GM23338 (cell line): ENCODE measurements around the gene CHRDL2. TPM values are rescaled to one million over a fixed set of nuclear protein-coding genes. Genes with fewer than 3 reads are reported as not detected.

ENCODE experiments used
- ATAC-seq: fragments of 200-7000 bp; cut with Tn5 transposase; 3 replicates; pipeline ENCODE4 v1.9.1; 2020
- DNase-seq: peaks from one replicate; pipeline ENCODE4 v3.0.0-alpha.2; 2015; ENCODE audit warnings: low spot score
- H2AFZ ChIP-seq: fragments of 200-600 bp; sonication (generic); 2 replicates; pipeline ENCODE4 v1.8.0; 2016; ENCODE audit warnings: antibody characterized with exemption, mild to moderate bottlenecking, moderate library complexity
- H3F3A ChIP-seq: fragments of 200-600 bp; sonication (generic); replicated peaks from 2 replicates; pipeline ENCODE4 v1.8.0; 2017; ENCODE audit warnings: antibody characterized with exemption, mixed run types, low read depth
- H3K27ac ChIP-seq: fragments of 200-600 bp; sonication (generic); 2 replicates; pipeline ENCODE4 v1.6.1; 2016; ENCODE audit warnings: low read depth
- H3K27me3 ChIP-seq: fragments of 200-600 bp; sonication (generic); 2 replicates; pipeline ENCODE4 v1.8.0; 2016; ENCODE audit warnings: mild to moderate bottlenecking, mixed run types, moderate library complexity; ENCODE audit not compliant: insufficient read depth
- H3K36me3 ChIP-seq: fragments of 200-600 bp; sonication (generic); 2 replicates; pipeline ENCODE4 v1.8.0; 2016; ENCODE audit warnings: mild to moderate bottlenecking; ENCODE audit not compliant: insufficient read depth
- H3K4me1 ChIP-seq: fragments of 200-600 bp; sonication (generic); 2 replicates; pipeline ENCODE4 v1.8.0; 2016; ENCODE audit warnings: mild to moderate bottlenecking, moderate library complexity; ENCODE audit not compliant: insufficient read depth
- H3K4me2 ChIP-seq: fragments of 200-600 bp; sonication (generic); 2 replicates; pipeline ENCODE4 v1.7.1; 2017; ENCODE audit warnings: mixed run types
- H3K4me3 ChIP-seq: fragments of 200-600 bp; sonication (generic); 2 replicates; pipeline ENCODE4 v1.6.1; 2016; ENCODE audit warnings: mixed run types
- H3K79me2 ChIP-seq: fragments of 200-600 bp; sonication (generic); replicated peaks from 2 replicates; pipeline ENCODE4 v1.8.0; 2017; ENCODE audit warnings: mild to moderate bottlenecking; ENCODE audit not compliant: insufficient read depth
- H3K9me2 ChIP-seq: fragments of 200-600 bp; sonication (generic); 2 replicates; pipeline ENCODE4 v1.8.0; 2017; ENCODE audit not compliant: insufficient read depth
- H4K20me1 ChIP-seq: fragments of 200-600 bp; sonication (generic); replicated peaks from 2 replicates; pipeline ENCODE4 v1.8.0; 2017; ENCODE audit warnings: mild to moderate bottlenecking; ENCODE audit not compliant: insufficient read depth
- H3K27ac Mint-ChIP-seq: 2 replicates; pipeline ENCODE4 v1.8.0; 2020; ENCODE audit warnings: inconsistent platforms, mild to moderate bottlenecking, moderate library complexity, mixed read lengths
- H3K27me3 Mint-ChIP-seq: 3 replicates; pipeline ENCODE4 v1.8.0; 2022; ENCODE audit warnings: low read depth, mild to moderate bottlenecking, moderate library complexity, mixed read lengths, inconsistent platforms; ENCODE audit not compliant: insufficient read depth, poor library complexity
- H3K36me3 Mint-ChIP-seq: 3 replicates; pipeline ENCODE4 v1.8.0; 2021; ENCODE audit warnings: low read depth, mild to moderate bottlenecking, inconsistent platforms, moderate library complexity, mixed read lengths
- H3K4me1 Mint-ChIP-seq: 3 replicates; pipeline ENCODE4 v1.8.0; 2020; ENCODE audit warnings: mild to moderate bottlenecking, inconsistent platforms, mixed read lengths
- H3K4me3 Mint-ChIP-seq: 3 replicates; pipeline ENCODE4 v1.8.0; 2021; ENCODE audit warnings: moderate library complexity, mild to moderate bottlenecking, inconsistent platforms, mixed read lengths
- H3K9me3 Mint-ChIP-seq: 3 replicates; pipeline ENCODE4 v1.8.0; 2020; ENCODE audit warnings: moderate library complexity, mild to moderate bottlenecking, inconsistent platforms, mixed read lengths
- CREB1 ChIP-seq: fragments of 250-450 bp; sonication (Bioruptor Pico); IDR thresholded peaks from 2 replicates; pipeline ENCODE4 v1.5.0; 2020; ENCODE audit warnings: low read depth, mild to moderate bottlenecking, moderate library complexity
- EZH2phosphoT487 ChIP-seq: fragments of 200-600 bp; sonication (generic); IDR thresholded peaks from one replicate; pipeline ENCODE4 v1.8.1; 2018; ENCODE audit warnings: antibody characterized with exemption; ENCODE audit not compliant: unreplicated experiment
- POLR2AphosphoS5 ChIP-seq: IDR thresholded peaks from 2 replicates; pipeline ENCODE4 v1.6.1; 2016; ENCODE audit warnings: antibody characterized with exemption, low read depth
- STAT1 ChIP-seq: IDR thresholded peaks from one replicate; pipeline ENCODE4 v1.6.1; 2016; ENCODE audit warnings: antibody characterized with exemption; ENCODE audit not compliant: unreplicated experiment
- ZNF114 ChIP-seq: fragments of 250-450 bp; sonication (Bioruptor Pico); IDR thresholded peaks from 2 replicates; pipeline ENCODE4 v1.5.0; 2020; ENCODE audit warnings: mild to moderate bottlenecking, moderate library complexity
- ZNF331 ChIP-seq: fragments of 250-450 bp; sonication (Bioruptor Pico); IDR thresholded peaks from 2 replicates; pipeline ENCODE4 v1.5.0; 2020; ENCODE audit warnings: low read depth, mild to moderate bottlenecking, moderate library complexity
- polyA plus RNA-seq: library from polyadenylated mRNA; unstranded; fragments of >200 nt; fragmentation: Nextera tagmentation; extraction: Ambion mirVana; gene quantifications from 2 replicates; pipeline ENCODE4 v1.2.1, GENCODE V29; 2016
- total RNA-seq: library from RNA; depleted of rRNA; stranded (reverse); fragments of >200 nt; shearing (Covaris generic); gene quantifications from 2 replicates; pipeline ENCODE4 v1.2.3, GENCODE V29; 2014
- TF ChIP-seq, protein P1 (sequence below): IDR thresholded peaks from 2 replicates; pipeline ENCODE4 v1.6.1; 2016; ENCODE audit warnings: antibody characterized with exemption
- TF ChIP-seq, protein P2 (sequence below): fragments of 250-450 bp; sonication (Bioruptor Pico); IDR thresholded peaks from 2 replicates; pipeline ENCODE4 v1.5.0; 2020; ENCODE audit warnings: mild to moderate bottlenecking, moderate library complexity
- TF ChIP-seq, protein P3 (sequence below), 2 experiments: fragments of 200-600 bp in 1 of 2; sonication (generic) in 1 of 2; conservative IDR thresholded peaks; 2 replicates each; pipeline versions ENCODE4 v1.5.1 to v1.6.1; 2016 to 2017; ENCODE audit warnings: antibody characterized with exemption in 2 of 2, low read depth in 2 of 2, mild to moderate bottlenecking in 2 of 2, moderate library complexity in 1 of 2

CHRDL2 gene
- total and polyA plus RNA-seq, 2 experiments from 2014 or later = 0.21 TPM; not detected in 1

DNA sequence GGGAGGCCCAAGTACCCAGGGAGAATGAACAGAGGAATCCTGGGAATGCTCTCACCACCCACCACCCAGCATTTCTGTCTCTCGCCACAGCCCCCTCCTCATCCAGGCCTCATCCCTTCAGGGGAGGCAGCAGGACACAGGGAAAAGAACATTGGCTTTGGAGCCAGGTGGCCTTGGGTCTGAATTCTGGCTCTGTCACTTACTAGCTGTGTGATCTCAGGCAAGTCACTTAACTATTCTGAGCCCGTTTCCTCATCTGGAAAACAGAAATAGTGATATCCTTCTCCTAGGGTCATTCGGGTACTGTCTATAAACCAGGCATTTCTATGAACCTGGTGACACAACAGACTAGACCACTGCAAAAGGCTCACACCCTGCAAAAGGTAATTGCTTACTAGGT lies 22.1 kb downstream of the CHRDL2 start (continued):
- TF ChIP-seq POLR2AphosphoS5 (no peak), ZNF114 (no peak), EZH2phosphoT487 (no peak)
- TF ChIP-seq, protein P1, sequence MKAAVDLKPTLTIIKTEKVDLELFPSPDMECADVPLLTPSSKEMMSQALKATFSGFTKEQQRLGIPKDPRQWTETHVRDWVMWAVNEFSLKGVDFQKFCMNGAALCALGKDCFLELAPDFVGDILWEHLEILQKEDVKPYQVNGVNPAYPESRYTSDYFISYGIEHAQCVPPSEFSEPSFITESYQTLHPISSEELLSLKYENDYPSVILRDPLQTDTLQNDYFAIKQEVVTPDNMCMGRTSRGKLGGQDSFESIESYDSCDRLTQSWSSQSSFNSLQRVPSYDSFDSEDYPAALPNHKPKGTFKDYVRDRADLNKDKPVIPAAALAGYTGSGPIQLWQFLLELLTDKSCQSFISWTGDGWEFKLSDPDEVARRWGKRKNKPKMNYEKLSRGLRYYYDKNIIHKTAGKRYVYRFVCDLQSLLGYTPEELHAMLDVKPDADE = no peak

DNA sequence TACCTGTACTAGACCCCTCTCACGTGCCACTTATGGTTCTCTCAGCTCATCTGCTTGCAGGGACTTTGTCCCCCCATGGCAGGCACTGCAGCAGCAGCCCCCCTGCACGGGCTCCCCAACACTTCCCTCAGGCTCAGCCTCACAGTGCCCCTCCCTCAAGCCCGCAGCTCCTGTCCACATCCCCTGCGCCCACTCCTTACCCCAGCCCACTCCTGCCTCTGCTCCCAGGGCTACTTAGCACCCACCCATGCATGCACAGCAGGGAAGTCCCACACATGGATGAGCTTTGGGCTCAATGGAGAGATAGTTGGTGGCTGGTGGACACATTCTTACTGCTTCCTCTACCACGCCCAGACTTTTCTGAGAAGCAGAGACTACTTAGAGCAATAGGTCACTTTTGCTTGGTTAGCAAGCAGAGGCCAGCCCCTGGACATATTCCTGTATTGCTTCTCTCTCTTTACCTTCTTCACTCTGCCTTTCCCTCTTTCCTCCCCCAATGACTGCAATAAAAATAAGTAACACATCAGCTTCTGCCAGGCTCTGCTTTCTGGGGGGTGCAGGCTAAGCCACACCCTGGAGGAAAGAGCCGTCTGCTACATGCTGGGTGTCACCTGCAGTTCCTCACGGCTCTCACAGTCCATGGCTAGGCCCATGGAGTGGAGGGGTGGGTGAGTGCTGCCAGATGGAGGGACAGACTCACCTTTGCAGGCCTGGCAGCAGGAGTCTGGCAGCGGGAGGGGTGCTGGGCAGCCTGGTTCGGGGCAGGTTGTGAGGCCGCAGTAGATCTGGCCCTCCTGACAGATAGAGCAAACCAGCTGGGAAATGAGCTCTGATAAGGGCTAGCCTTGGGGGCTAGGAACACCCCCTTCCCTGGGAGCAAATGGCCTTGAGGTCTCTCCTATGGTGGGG lies 23.4 kb downstream of the CHRDL2 start:
- Histone ChIP-seq H3K4me3 (no peak overlapping the region), H3K36me3 (no peaks in the 10 kb centered on the region), H3K27me3 (no peaks in the 10 kb centered on the region), H3K27ac (no peak overlapping the region), H3F3A (no peaks in the 10 kb centered on the region), H3K79me2 (no peaks in the 10 kb centered on the region), H4K20me1 (no peaks in the 10 kb centered on the region), H2AFZ (no peak overlapping the region), H3K4me1 (peaks cover 7% of the 10 kb centered on the region; the same call in 1 of the 2 replicates), H3K9me2 (no peaks in the 10 kb centered on the region), H3K4me2 (no peak overlapping the region)
- H3K9me3 Mint-ChIP-seq = no peaks in the 10 kb centered on the region
- peaks cover 11% of the 10 kb centered on the region for H3K4me1 Mint-ChIP-seq
- H3K4me3 Mint-ChIP-seq = no peak overlapping the region
- DNase-seq (no peak), ATAC-seq (no peak)
- no peaks in the 10 kb centered on the region for H3K36me3 Mint-ChIP-seq
- H3K27me3 Mint-ChIP-seq = peaks cover 19% of the 10 kb centered on the region
- H3K27ac Mint-ChIP-seq = peak overlapping the region; percentile 19; the same call in 1 of the 2 replicates
- TF ChIP-seq, protein P1 = no peak
- TF ChIP-seq STAT1 (no peak), POLR2AphosphoS5 (no peak), ZNF331 (CRISPR knock-in tag) (no peak), CREB1 (CRISPR knock-in tag) (no peak), ZNF114 (no peak)
- TF ChIP-seq, protein P2, sequence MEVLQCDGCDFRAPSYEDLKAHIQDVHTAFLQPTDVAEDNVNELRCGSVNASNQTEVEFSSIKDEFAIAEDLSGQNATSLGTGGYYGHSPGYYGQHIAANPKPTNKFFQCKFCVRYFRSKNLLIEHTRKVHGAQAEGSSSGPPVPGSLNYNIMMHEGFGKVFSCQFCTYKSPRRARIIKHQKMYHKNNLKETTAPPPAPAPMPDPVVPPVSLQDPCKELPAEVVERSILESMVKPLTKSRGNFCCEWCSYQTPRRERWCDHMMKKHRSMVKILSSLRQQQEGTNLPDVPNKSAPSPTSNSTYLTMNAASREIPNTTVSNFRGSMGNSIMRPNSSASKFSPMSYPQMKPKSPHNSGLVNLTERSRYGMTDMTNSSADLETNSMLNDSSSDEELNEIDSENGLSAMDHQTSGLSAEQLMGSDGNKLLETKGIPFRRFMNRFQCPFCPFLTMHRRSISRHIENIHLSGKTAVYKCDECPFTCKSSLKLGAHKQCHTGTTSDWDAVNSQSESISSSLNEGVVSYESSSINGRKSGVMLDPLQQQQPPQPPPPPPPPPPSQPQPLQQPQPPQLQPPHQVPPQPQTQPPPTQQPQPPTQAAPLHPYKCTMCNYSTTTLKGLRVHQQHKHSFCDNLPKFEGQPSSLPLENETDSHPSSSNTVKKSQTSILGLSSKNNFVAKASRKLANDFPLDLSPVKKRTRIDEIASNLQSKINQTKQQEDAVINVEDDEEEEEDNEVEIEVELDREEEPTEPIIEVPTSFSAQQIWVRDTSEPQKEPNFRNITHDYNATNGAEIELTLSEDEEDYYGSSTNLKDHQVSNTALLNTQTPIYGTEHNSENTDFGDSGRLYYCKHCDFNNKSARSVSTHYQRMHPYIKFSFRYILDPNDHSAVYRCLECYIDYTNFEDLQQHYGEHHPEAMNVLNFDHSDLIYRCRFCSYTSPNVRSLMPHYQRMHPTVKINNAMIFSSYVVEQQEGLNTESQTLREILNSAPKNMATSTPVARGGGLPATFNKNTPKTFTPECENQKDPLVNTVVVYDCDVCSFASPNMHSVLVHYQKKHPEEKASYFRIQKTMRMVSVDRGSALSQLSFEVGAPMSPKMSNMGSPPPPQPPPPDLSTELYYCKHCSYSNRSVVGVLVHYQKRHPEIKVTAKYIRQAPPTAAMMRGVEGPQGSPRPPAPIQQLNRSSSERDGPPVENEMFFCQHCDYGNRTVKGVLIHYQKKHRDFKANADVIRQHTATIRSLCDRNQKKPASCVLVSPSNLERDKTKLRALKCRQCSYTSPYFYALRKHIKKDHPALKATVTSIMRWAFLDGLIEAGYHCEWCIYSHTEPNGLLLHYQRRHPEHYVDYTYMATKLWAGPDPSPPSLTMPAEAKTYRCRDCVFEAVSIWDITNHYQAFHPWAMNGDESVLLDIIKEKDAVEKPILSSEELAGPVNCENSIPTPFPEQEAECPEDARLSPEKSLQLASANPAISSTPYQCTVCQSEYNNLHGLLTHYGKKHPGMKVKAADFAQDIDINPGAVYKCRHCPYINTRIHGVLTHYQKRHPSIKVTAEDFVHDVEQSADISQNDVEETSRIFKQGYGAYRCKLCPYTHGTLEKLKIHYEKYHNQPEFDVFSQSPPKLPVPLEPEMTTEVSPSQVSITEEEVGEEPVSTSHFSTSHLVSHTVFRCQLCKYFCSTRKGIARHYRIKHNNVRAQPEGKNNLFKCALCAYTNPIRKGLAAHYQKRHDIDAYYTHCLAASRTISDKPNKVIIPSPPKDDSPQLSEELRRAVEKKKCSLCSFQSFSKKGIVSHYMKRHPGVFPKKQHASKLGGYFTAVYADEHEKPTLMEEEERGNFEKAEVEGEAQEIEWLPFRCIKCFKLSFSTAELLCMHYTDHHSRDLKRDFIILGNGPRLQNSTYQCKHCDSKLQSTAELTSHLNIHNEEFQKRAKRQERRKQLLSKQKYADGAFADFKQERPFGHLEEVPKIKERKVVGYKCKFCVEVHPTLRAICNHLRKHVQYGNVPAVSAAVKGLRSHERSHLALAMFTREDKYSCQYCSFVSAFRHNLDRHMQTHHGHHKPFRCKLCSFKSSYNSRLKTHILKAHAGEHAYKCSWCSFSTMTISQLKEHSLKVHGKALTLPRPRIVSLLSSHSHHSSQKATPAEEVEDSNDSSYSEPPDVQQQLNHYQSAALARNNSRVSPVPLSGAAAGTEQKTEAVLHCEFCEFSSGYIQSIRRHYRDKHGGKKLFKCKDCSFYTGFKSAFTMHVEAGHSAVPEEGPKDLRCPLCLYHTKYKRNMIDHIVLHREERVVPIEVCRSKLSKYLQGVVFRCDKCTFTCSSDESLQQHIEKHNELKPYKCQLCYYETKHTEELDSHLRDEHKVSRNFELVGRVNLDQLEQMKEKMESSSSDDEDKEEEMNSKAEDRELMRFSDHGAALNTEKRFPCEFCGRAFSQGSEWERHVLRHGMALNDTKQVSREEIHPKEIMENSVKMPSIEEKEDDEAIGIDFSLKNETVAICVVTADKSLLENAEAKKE (CRISPR knock-in tag) = no peak
- TF ChIP-seq, protein P3, sequence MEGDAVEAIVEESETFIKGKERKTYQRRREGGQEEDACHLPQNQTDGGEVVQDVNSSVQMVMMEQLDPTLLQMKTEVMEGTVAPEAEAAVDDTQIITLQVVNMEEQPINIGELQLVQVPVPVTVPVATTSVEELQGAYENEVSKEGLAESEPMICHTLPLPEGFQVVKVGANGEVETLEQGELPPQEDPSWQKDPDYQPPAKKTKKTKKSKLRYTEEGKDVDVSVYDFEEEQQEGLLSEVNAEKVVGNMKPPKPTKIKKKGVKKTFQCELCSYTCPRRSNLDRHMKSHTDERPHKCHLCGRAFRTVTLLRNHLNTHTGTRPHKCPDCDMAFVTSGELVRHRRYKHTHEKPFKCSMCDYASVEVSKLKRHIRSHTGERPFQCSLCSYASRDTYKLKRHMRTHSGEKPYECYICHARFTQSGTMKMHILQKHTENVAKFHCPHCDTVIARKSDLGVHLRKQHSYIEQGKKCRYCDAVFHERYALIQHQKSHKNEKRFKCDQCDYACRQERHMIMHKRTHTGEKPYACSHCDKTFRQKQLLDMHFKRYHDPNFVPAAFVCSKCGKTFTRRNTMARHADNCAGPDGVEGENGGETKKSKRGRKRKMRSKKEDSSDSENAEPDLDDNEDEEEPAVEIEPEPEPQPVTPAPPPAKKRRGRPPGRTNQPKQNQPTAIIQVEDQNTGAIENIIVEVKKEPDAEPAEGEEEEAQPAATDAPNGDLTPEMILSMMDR (conservative IDR thresholded peaks at IDR 0.05; ENCODE audit: low read depth in 2 of 2) = no peak
